Vagina (tissue), 2 donors: ENCODE data around the gene LRRC3B.

ENCODE experiments used
- CTCF ChIP-seq, 3 experiments: fragments of 450-650 bp in 2 of 3; fragments of 200-600 bp in 1 of 3; sonication (generic) in 1 of 3; IDR thresholded peaks; one replicate each; pipeline ENCODE4 v1.5.1; 2017 to 2019; ENCODE audit warnings: antibody characterized with exemption in 3 of 3, mild to moderate bottlenecking in 2 of 3, moderate library complexity in 2 of 3
- POLR2A ChIP-seq, 2 donors: fragments of 450-650 bp; IDR thresholded peaks; one replicate each; pipeline ENCODE4 v1.6.1; 2017; ENCODE audit warnings: antibody characterized with exemption in 2 of 2, mild to moderate bottlenecking in 2 of 2, moderate library complexity in 2 of 2

- TF ChIP-seq POLR2A (IDR thresholded peaks at IDR 0.05) (no peak), CTCF (IDR thresholded peaks at IDR 0.05) (no peak)
Measured at GRCh38 chr3:26579116-26579515, 43.5 kb upstream of the LRRC3B start.
